Adrenal gland (tissue), 5 donors: ENCODE results near the gene PCNX2.

Experiments
- CTCF ChIP-seq, 6 experiments: fragments of 450-650 bp in 4 of 6; fragments of 200-600 bp in 2 of 6; sonication (generic) in 1 of 6; IDR thresholded peaks; 1 replicate in 5 of 6; 2 replicates in 1 of 6; pipeline versions ENCODE4 v1.5.1 to v1.8.0; 2016 to 2021; ENCODE audit warnings: antibody characterized with exemption in 6 of 6, mild to moderate bottlenecking in 2 of 6, moderate library complexity in 1 of 6
- POLR2A ChIP-seq, 2 donors: fragments of 450-650 bp; IDR thresholded peaks; one replicate each; pipeline ENCODE4 v1.6.1; 2017; ENCODE audit warnings: antibody characterized with exemption in 2 of 2, mild to moderate bottlenecking in 2 of 2, moderate library complexity in 1 of 2
- donor health status: DM: no; HTN: no; CAD: no.

- TF ChIP-seq CTCF (IDR thresholded peaks at IDR 0.05) = no peak
- no peak for TF ChIP-seq POLR2A (IDR thresholded peaks at IDR 0.05)
These were observed 352.9 kb downstream of the PCNX2 start for GRCh38 chr1:232942413-232943294.
